OCI-LY3 (cell line): ENCODE measurements around the gene CUX1.

Experiments
- CTCF ChIP-seq: fragments of 200-600, 300-600 bp; sonication (generic); IDR thresholded peaks from 2 replicates; pipeline ENCODE4 v1.5.1; 2014; ENCODE audit warnings: antibody characterized with exemption, low read length, low read depth
- EZH2phosphoT487 ChIP-seq: fragments of 200-600 bp; shearing (Covaris generic); IDR thresholded peaks from 2 replicates; pipeline ENCODE4 v1.6.1; 2018; ENCODE audit warnings: antibody characterized with exemption, mixed run types, low read depth

- no peak for TF ChIP-seq EZH2phosphoT487
- no peak for TF ChIP-seq CTCF
These were observed 283.7 kb downstream of the CUX1 start for GRCh38 chr7:102101111-102101551.
